RPMI7951 (cell line): ENCODE results near the gene TMEM50B. TPM values are rescaled to one million over a fixed set of nuclear protein-coding genes. Genes with fewer than 3 reads are reported as not detected.

Source experiments
- total RNA-seq: library from RNA; depleted of rRNA; stranded (reverse); fragments of >200 nt; shearing (Covaris generic); gene quantifications from 2 replicates; pipeline ENCODE4 v1.2.3, GENCODE V29; 2014; rRNA removed

Gene TMEM50B
- total RNA-seq, 1 experiment from 2014 or later, result 35.9 TPM

Other genes starting within 250 kb of the TMEM50B start
- 40.7 and 60.6 TPM in 2 replicates for gene IL10RB, start 213.6 kb downstream of the TMEM50B start, total RNA-seq
- gene IFNAR1, start 155.0 kb downstream of the TMEM50B start, total RNA-seq, result 16.7 and 19.3 TPM in 2 replicates
- gene IFNGR2, start 76.6 kb downstream of the TMEM50B start, total RNA-seq, result 55.3 and 78.7 TPM in 2 replicates
- 2.0 and 2.6 TPM in 2 replicates for gene DNAJC28, start 11.7 kb upstream of the TMEM50B start, total RNA-seq
- 67.6 TPM in 2 replicates for gene GART, start 62.1 kb upstream of the TMEM50B start, total RNA-seq
- gene SON, start 63.1 kb upstream of the TMEM50B start, total RNA-seq, result 109 and 170 TPM in 2 replicates
- gene DONSON, start 108.7 kb upstream of the TMEM50B start, total RNA-seq, result 36.8 and 48.8 TPM in 2 replicates
- 11.9 and 12.4 TPM in 2 replicates for gene CRYZL1, start 161.8 kb upstream of the TMEM50B start, total RNA-seq
- 25.8 and 32.0 TPM in 2 replicates for gene ITSN1, start 162.5 kb upstream of the TMEM50B start, total RNA-seq